GM18498 (cell line): ENCODE data around the gene DLG2.

ENCODE experiments used
- ATAC-seq: cut with Tn5 transposase; IDR thresholded peaks from one replicate; pipeline ENCODE4 v1.9.1; 2021; ENCODE audit warnings: mild to moderate bottlenecking, moderate library complexity; ENCODE audit not compliant: unreplicated experiment

The DLG2 gene

GRCh38 chr11:83990160-83990733 is 1636.9 kb downstream of the DLG2 start:
- ATAC-seq: no peak

- no peak for ATAC-seq
Observed at GRCh38 chr11:83982825-83983224, 1644.3 kb downstream of the DLG2 start.

GRCh38 chr11:83979593-83979992 is 1647.6 kb downstream of the DLG2 start:
- no peak for ATAC-seq

- ATAC-seq: no peak
Observed at GRCh38 chr11:83978942-83979341, 1648.2 kb downstream of the DLG2 start.

GRCh38 chr11:83976086-83976485 is 1651.1 kb downstream of the DLG2 start:
- no peak for ATAC-seq

- ATAC-seq: no peak
Observed at GRCh38 chr11:83972536-83972935, 1654.6 kb downstream of the DLG2 start.

- ATAC-seq: no peak
Observed at GRCh38 chr11:83971063-83971462, 1656.1 kb downstream of the DLG2 start.

GRCh38 chr11:83970061-83970671 is 1657.0 kb downstream of the DLG2 start:
- ATAC-seq: peak; percentile 87

GRCh38 chr11:83957038-83957900 is 1669.9 kb downstream of the DLG2 start:
- ATAC-seq: no peak

- ATAC-seq: no peak
Observed at GRCh38 chr11:83956119-83956697, 1670.9 kb downstream of the DLG2 start.

GRCh38 chr11:83954780-83955179 is 1672.4 kb downstream of the DLG2 start:
- ATAC-seq: no peak

GRCh38 chr11:83951521-83951920 is 1675.6 kb downstream of the DLG2 start:
- ATAC-seq: no peak

- ATAC-seq: no peak
Observed at GRCh38 chr11:83948200-83948599, 1678.9 kb downstream of the DLG2 start.

GRCh38 chr11:83945976-83946375 is 1681.2 kb downstream of the DLG2 start:
- ATAC-seq: no peak

- no peak for ATAC-seq
Observed at GRCh38 chr11:83941050-83941449, 1686.1 kb downstream of the DLG2 start.

- peak; percentile 74 for ATAC-seq
Observed at GRCh38 chr11:83938148-83938547, 1689.0 kb downstream of the DLG2 start.

- ATAC-seq: no peak
Observed at GRCh38 chr11:83933008-83933407, 1694.1 kb downstream of the DLG2 start.

GRCh38 chr11:83927422-83927821 is 1699.7 kb downstream of the DLG2 start:
- no peak for ATAC-seq

- ATAC-seq: no peak
Observed at GRCh38 chr11:83924795-83925542, 1702.2 kb downstream of the DLG2 start.

- no peak for ATAC-seq
Observed at GRCh38 chr11:83923961-83924360, 1703.2 kb downstream of the DLG2 start.

GRCh38 chr11:83922953-83923352 is 1704.2 kb downstream of the DLG2 start:
- no peak for ATAC-seq
